Brain microvascular endothelial cell (primary cell): Measurements from ENCODE around the gene GLUL.

Experiments used
- DNase-seq: peaks from one replicate; pipeline ENCODE4 v3.0.0-alpha.2; 2020
- H3K27ac ChIP-seq: fragments of 250-450 bp; sonication (Bioruptor Pico); 2 replicates; pipeline ENCODE4 v1.5.1; 2020; ENCODE audit warnings: mild to moderate bottlenecking, moderate library complexity
- H3K27me3 ChIP-seq: fragments of 250-450 bp; sonication (Bioruptor Pico); replicated peaks from 2 replicates; pipeline ENCODE4 v1.5.1; 2020; ENCODE audit warnings: mild to moderate bottlenecking
- H3K36me3 ChIP-seq: fragments of 250-450 bp; sonication (Bioruptor Pico); replicated peaks from 2 replicates; pipeline ENCODE4 v1.5.1; 2020; ENCODE audit warnings: mild to moderate bottlenecking
- H3K4me3 ChIP-seq: 2 replicates; pipeline ENCODE4 v1.5.1; 2011; ENCODE audit warnings: low read depth, mild to moderate bottlenecking, control low read depth, low read length, moderate library complexity
- in situ Hi-C: cut with HindIII; loops from 2 replicates; pipeline ENCODE4 v1.10.0; 2017; ENCODE audit warnings: low sequenced_read_pairs, low pct_ligation_motif_present
- TF ChIP-seq, protein P1 (sequence below): IDR thresholded peaks from 2 replicates; pipeline ENCODE4 v1.5.1; 2011; ENCODE audit warnings: low read depth, mild to moderate bottlenecking, moderate library complexity, low read length, control low read depth, inconsistent platforms; ENCODE audit errors: missing control alignments

Gene GLUL

DNA sequence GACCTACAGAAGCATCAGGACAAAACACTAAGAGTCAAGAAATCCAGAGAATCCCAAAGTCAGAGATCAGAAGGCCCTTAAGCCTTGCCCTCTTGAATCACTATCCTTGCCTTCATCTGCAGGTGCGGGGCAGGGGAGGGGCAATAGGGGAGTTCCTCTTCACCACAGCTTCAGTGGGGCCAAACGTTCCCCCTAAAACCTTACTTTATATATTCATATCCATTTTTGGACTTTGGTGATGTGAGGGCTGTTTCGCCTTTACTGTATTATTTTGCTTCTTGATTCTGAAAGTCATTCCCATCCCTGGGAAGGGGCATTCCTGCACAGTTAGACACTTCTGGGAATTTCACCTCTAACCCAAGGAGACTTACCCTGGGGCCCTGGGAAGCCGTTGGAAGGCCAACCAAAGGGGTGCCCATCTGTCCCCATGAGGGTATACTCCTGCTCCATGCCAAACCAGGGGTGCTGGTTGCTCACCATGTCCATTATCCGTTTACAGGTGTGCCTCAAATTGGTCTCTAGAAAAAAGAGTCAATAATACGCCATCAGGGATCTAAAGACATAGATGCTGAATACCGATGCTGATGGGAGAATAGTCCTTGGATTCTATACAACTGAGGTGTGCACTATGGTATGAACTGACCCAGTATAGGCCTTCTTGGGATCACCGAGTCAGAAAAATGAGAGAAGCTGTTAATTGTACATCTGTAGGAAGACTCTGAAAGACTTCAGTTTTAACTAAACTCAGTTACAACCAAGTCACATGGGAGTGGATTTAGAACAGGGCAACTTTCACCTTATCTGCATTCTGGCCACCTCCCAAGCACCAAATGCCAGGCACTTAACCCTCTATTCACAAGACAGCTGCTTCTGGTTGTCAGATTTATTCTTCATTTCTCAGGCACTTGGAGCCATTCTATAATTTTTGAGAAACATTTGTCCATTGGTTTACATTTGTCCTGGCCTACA is 5.4 kb downstream of the GLUL start:
- TF ChIP-seq, protein P1, sequence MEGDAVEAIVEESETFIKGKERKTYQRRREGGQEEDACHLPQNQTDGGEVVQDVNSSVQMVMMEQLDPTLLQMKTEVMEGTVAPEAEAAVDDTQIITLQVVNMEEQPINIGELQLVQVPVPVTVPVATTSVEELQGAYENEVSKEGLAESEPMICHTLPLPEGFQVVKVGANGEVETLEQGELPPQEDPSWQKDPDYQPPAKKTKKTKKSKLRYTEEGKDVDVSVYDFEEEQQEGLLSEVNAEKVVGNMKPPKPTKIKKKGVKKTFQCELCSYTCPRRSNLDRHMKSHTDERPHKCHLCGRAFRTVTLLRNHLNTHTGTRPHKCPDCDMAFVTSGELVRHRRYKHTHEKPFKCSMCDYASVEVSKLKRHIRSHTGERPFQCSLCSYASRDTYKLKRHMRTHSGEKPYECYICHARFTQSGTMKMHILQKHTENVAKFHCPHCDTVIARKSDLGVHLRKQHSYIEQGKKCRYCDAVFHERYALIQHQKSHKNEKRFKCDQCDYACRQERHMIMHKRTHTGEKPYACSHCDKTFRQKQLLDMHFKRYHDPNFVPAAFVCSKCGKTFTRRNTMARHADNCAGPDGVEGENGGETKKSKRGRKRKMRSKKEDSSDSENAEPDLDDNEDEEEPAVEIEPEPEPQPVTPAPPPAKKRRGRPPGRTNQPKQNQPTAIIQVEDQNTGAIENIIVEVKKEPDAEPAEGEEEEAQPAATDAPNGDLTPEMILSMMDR = no peak
- Histone ChIP-seq H3K27me3 (no peaks in the 10 kb centered on the region), H3K4me3 (no peak overlapping the region), H3K27ac (no peak overlapping the region), H3K36me3 (peaks cover 63% of the 10 kb centered on the region)
- in situ Hi-C loops = no loop called here
- DNase-seq = no peak

DNA sequence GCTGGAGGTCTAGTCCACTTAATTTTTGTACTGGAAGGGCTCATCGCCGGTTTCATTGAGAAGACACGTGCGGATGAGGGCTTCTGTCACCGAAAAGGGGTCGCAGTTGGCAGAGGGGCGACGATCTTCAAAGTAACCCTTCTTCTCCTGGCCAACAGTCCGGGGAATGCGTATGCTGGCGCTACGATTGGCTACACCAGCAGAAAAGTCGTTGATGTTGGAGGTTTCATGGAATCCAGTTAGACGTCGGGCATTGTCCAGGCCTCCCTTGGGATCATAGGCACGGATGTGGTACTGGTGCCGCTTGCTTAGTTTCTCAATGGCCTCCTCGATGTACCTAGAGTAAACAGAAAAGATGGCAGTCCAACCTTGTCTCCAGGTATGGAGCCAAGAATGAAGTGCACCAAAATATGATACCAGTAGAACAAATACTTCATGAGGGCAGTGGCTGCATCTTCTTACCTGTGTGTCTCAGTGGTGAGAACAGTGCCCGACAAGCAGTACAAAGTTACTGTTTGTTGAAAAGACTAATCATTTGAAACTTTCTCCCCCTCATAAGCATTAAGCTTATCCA is 7.1 kb downstream of the GLUL start:
- no peaks in the 10 kb centered on the region for H3K27me3 ChIP-seq
- peaks cover 63% of the 10 kb centered on the region for H3K36me3 ChIP-seq
- H3K4me3 ChIP-seq = no peak overlapping the region
- DNase-seq = no peak
- in situ Hi-C loops = no loop called here
- TF ChIP-seq, protein P1 = no peak
- no peak overlapping the region for H3K27ac ChIP-seq

DNA sequence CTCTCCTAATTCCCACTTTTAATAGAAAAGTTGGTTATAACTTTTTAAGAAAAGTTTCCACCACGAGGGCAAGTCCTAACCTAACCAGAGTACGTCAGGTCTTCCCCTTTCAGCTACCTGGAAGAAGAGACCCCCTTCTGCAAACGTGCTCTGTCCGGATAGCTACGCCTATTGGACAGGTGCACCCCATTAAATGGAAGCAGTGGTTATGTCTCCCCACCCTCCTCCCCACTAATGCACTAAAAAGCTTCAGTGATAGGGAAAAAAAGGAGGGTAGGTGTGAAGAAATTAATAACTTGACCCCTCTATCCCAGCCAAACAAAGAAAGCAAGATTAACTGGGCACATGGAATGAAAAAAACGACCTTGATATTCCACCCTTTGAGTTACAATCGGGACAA is 7.7 kb downstream of the GLUL start:
- Histone ChIP-seq H3K27ac (no peak overlapping the region), H3K36me3 (peaks cover 63% of the 10 kb centered on the region), H3K27me3 (no peaks in the 10 kb centered on the region), H3K4me3 (no peak overlapping the region)
- no peak for DNase-seq
- TF ChIP-seq, protein P1 = no peak
- in situ Hi-C loops = no loop called here

DNA sequence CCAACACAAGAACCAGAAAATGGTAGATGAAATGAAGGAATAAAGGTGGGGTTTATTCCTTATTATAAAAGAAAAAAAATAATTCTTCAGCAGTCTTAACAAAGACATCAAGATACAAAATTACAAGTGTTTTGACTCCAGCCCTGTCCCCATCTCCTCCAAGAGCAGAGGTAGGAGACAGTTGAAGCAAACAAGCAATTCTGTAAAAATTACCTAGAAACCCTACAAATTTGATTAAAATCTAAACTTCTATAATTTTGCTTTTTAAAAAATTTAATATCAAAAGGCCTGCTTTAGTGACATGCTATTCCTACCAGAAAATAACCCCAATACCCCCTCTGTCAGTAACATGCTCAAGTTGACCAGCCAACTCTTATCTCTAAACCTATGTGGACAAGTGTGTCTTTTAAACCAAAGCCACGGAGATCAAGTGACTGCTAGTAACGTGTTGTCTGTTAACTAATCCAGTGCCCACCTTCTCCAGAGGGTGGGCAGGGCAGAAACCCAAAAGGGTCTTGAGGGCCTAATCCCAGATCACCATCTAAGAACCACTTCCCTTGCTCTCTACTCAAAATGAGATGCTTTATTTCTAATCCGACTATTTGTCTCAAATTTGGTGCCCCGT is 8.4 kb downstream of the GLUL start:
- TF ChIP-seq, protein P1 = no peak
- in situ Hi-C loops = no loop called here
- H3K4me3 ChIP-seq = no peak overlapping the region
- no peak for DNase-seq
- no peaks in the 10 kb centered on the region for H3K27me3 ChIP-seq
- H3K36me3 ChIP-seq = peaks cover 60% of the 10 kb centered on the region
- H3K27ac ChIP-seq = no peak overlapping the region

DNA sequence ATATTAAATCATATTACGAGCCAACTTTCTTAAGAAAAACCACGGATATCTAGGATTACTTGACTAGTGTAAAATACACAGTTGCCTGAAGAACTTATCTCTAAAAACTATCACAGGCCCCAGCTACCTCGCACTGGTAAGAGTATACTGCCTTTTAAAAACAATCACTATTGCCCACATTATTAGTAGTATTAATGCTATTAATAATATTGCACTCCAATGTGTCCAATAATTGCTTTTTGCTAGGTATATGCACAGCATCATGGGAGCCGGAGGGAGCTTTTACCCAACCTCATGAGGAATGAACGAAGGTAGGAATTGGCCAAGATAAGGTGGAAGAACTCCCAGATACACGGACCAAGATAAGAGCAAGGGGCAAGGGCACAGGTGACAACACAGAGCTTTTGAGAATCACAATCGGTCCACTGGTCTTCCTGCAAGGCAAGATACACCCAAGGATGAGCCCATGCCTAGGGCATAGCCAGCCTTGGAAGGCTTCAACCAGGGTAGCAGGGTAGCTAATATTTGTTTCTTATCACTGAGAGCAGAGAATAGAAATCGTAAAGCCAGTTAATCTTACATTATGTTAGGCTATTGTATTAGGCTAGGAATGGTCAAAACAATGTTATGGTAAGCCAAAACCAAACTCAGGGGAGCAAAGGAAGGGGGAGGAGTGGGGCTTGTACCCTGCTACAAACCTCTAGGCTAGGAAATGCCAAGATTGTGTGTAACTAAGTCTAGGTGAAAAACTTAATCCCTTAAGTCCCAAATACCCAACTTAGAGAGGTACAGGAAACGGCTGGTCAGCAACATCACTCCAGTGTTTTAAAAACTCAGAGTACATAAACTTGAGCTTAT is 9.4 kb downstream of the GLUL start:
- in situ Hi-C loops = no loop called here
- no peak for DNase-seq
- TF ChIP-seq, protein P1 = no peak
- Histone ChIP-seq H3K27ac (no peak overlapping the region), H3K36me3 (peaks cover 50% of the 10 kb centered on the region), H3K4me3 (no peak overlapping the region), H3K27me3 (no peaks in the 10 kb centered on the region)
